Trophoblast cell (in vitro differentiated cells and primary cell): ENCODE measurements around the gene GNAO1.

ENCODE experiments used
- DNase-seq, 2 donors: peaks; one replicate each; pipeline ENCODE4 v3.0.0-alpha.2; 2016
- H2AFZ ChIP-seq: 2 replicates; pipeline ENCODE4 v1.6.1; 2013; ENCODE audit warnings: low read length, moderate library complexity, mild to moderate bottlenecking; ENCODE audit not compliant: insufficient read depth, poor library complexity
- H2AK5ac ChIP-seq: 2 replicates; pipeline ENCODE4 v1.6.1; 2013; ENCODE audit warnings: mild to moderate bottlenecking, low read length
- H2BK120ac ChIP-seq: 2 replicates; pipeline ENCODE4 v1.6.1; 2013; ENCODE audit warnings: low read length, mild to moderate bottlenecking, moderate library complexity; ENCODE audit not compliant: insufficient read depth, poor library complexity
- H2BK12ac ChIP-seq: 2 replicates; pipeline ENCODE4 v1.6.1; 2013; ENCODE audit warnings: mild to moderate bottlenecking, low read length, moderate library complexity
- H2BK5ac ChIP-seq: 2 replicates; pipeline ENCODE4 v1.6.1; 2013; ENCODE audit warnings: low read length, low read depth, moderate library complexity, mild to moderate bottlenecking; ENCODE audit not compliant: poor library complexity
- H3K14ac ChIP-seq: 2 replicates; pipeline ENCODE4 v1.6.1; 2013; ENCODE audit warnings: mild to moderate bottlenecking, low read length
- H3K18ac ChIP-seq: 2 replicates; pipeline ENCODE4 v1.6.1; 2013; ENCODE audit warnings: mild to moderate bottlenecking, low read length
- H3K23ac ChIP-seq: 2 replicates; pipeline ENCODE4 v1.6.1; 2013; ENCODE audit warnings: low read length
- H3K27ac ChIP-seq: 2 replicates; pipeline ENCODE4 v1.5.1; 2013; ENCODE audit warnings: low read depth, mild to moderate bottlenecking, inconsistent platforms, low read length, moderate library complexity
- H3K27me3 ChIP-seq: 2 replicates; pipeline ENCODE4 v1.6.1; 2013; ENCODE audit warnings: inconsistent platforms, mild to moderate bottlenecking, low read length, moderate library complexity; ENCODE audit not compliant: insufficient read depth
- H3K36me3 ChIP-seq, 2 experiments: 1 replicate in 1 of 2; 2 replicates in 1 of 2; pipeline ENCODE4 v1.6.1; 2013; ENCODE audit warnings: low read length in 2 of 2, mild to moderate bottlenecking in 2 of 2, moderate library complexity in 1 of 2; ENCODE audit not compliant: insufficient read depth in 2 of 2, control insufficient read depth in 1 of 2
- H3K4ac ChIP-seq: 2 replicates; pipeline ENCODE4 v1.6.1; 2013; ENCODE audit warnings: low read depth, mild to moderate bottlenecking, low read length, moderate library complexity
- H3K4me1 ChIP-seq, 2 experiments: 1 replicate in 1 of 2; 2 replicates in 1 of 2; pipeline ENCODE4 v1.6.1; 2013; ENCODE audit warnings: low read length in 2 of 2, mild to moderate bottlenecking in 2 of 2, moderate library complexity in 1 of 2; ENCODE audit not compliant: insufficient read depth in 2 of 2, control insufficient read depth in 1 of 2
- H3K4me2 ChIP-seq: 2 replicates; pipeline ENCODE4 v1.6.1; 2013; ENCODE audit warnings: inconsistent platforms, mild to moderate bottlenecking, low read length, moderate library complexity
- H3K4me3 ChIP-seq: 2 replicates; pipeline ENCODE4 v1.5.1; 2013; ENCODE audit warnings: mild to moderate bottlenecking, low read depth, low read length, inconsistent platforms
- H3K79me1 ChIP-seq: one replicate; pipeline ENCODE4 v1.6.1; 2013; ENCODE audit warnings: low read length
- H3K79me2 ChIP-seq: 2 replicates; pipeline ENCODE4 v1.6.1; 2013; ENCODE audit warnings: low read length, mild to moderate bottlenecking; ENCODE audit not compliant: control insufficient read depth, insufficient read depth, poor library complexity
- H3K9ac ChIP-seq: 2 replicates; pipeline ENCODE4 v1.6.1; 2013; ENCODE audit warnings: mild to moderate bottlenecking, low read length
- H3K9me3 ChIP-seq: 2 replicates; pipeline ENCODE4 v1.6.1; 2013; ENCODE audit warnings: low read depth, mild to moderate bottlenecking, control low read depth, inconsistent platforms, low read length; ENCODE audit not compliant: insufficient read depth
- H4K12ac ChIP-seq: 2 replicates; pipeline ENCODE4 v1.6.1; 2013; ENCODE audit warnings: low read depth, mild to moderate bottlenecking, low read length, moderate library complexity
- H4K8ac ChIP-seq: 2 replicates; pipeline ENCODE4 v1.6.1; 2013; ENCODE audit warnings: low read depth, mild to moderate bottlenecking, low read length, moderate library complexity
- H4K91ac ChIP-seq: one replicate; pipeline ENCODE4 v1.6.1; 2013; ENCODE audit warnings: low read depth, mild to moderate bottlenecking, low read length, moderate library complexity
- WGBS: extraction: QIAGEN DNeasy Blood & Tissue Kit; methylation state at CpG from one replicate; pipeline ENCODE4 v1.1.7; 2013; ENCODE audit warnings: missing lambda C conversion rate; ENCODE audit not compliant: insufficient read length, insufficient coverage; ENCODE audit errors: extremely low coverage; 5-methylcytosine and 5-hydroxymethylcytosine counted together

The GNAO1 gene

DNA sequence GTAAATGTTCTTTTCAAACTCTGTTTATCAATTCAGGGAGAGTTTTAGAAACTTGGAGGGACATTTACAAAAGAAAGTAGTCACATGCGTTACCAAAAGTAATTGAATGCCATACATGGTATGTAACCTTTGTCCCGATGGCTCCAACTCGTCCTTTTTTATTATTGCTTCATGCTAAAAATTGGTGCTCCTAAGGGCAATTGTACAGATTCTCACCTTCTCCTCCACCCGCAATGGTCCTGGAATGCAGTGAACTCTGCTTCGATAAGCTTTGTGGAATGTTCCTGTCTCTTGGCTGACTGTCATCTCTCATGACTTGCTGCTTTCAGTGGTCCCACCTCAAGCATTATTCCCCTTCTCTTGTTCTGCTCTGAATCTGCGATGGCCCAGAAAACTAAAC is 20.9 kb downstream of the GNAO1 start:
- no peak overlapping the region for H3K23ac ChIP-seq
- H3K9me3 ChIP-seq: no peaks in the 10 kb centered on the region
- no peaks in the 10 kb centered on the region for H3K79me2 ChIP-seq
- H3K18ac ChIP-seq: no peak overlapping the region
- no peak overlapping the region for H3K4me3 ChIP-seq
- no peaks in the 10 kb centered on the region for H3K79me1 ChIP-seq
- H3K4ac ChIP-seq: no peak overlapping the region
- H4K8ac ChIP-seq: no peak overlapping the region
- peak; percentile 55 to 87 for DNase-seq
- peak overlapping the region; percentile 8 for H3K4me2 ChIP-seq
- no peak overlapping the region for H4K91ac ChIP-seq
- no peak overlapping the region for H4K12ac ChIP-seq
- no peak overlapping the region for H2BK5ac ChIP-seq
- no peak overlapping the region for H2BK120ac ChIP-seq
- H2AFZ ChIP-seq: no peak overlapping the region
- no peak overlapping the region for H2BK12ac ChIP-seq
- H3K9ac ChIP-seq: no peak overlapping the region
- peaks cover 8 to 14% of the 10 kb centered on the region in 2 experiments for H3K4me1 ChIP-seq
- WGBS: no CpG with 5 or more reads among the region's 6 CpGs
- H3K27ac ChIP-seq: no peak overlapping the region
- H3K36me3 ChIP-seq: no peaks in the 10 kb centered on the region
- no peaks in the 10 kb centered on the region for H3K27me3 ChIP-seq
- H2AK5ac ChIP-seq: no peak overlapping the region
- H3K14ac ChIP-seq: no peak overlapping the region

DNA sequence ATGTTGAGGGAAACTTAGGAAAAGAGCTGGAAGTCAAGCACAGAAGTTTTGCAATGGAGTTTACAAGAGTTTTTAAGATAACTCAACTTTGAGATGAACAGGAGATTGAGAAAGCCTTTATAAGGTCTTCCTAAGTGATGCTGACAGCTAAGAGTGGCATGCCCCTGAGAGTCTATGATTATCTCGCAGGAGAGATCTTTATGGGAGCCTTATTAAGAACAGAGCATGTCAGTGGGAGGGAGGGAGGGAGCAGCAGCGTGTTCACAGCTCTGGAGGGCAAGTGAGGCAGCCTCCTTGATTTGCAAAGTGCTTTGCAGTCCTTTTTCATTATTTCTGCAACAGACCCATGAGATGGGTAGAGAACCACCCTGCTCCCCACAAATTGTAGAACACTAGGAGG is 30.7 kb downstream of the GNAO1 start:
- no CpG with 5 or more reads among the region's 2 CpGs for WGBS
- Histone ChIP-seq H3K9ac (no peak overlapping the region), H3K4me1 (peaks cover 0 to 2% of the 10 kb centered on the region in 2 experiments), H3K9me3 (peaks cover 3% of the 10 kb centered on the region), H2BK12ac (no peak overlapping the region), H3K18ac (no peak overlapping the region), H3K4me3 (no peak overlapping the region), H3K14ac (no peak overlapping the region), H3K79me2 (no peaks in the 10 kb centered on the region), H2BK120ac (no peak overlapping the region), H3K27ac (no peak overlapping the region), H3K23ac (no peak overlapping the region), H3K4ac (no peak overlapping the region), H4K91ac (no peak overlapping the region), H4K12ac (no peak overlapping the region), H2BK5ac (no peak overlapping the region), H3K4me2 (no peak overlapping the region), H2AK5ac (no peak overlapping the region), H3K36me3 (no peaks in the 10 kb centered on the region), H3K27me3 (no peaks in the 10 kb centered on the region), H4K8ac (no peak overlapping the region), H2AFZ (no peak overlapping the region), H3K79me1 (no peaks in the 10 kb centered on the region)
- no peak for DNase-seq

DNA sequence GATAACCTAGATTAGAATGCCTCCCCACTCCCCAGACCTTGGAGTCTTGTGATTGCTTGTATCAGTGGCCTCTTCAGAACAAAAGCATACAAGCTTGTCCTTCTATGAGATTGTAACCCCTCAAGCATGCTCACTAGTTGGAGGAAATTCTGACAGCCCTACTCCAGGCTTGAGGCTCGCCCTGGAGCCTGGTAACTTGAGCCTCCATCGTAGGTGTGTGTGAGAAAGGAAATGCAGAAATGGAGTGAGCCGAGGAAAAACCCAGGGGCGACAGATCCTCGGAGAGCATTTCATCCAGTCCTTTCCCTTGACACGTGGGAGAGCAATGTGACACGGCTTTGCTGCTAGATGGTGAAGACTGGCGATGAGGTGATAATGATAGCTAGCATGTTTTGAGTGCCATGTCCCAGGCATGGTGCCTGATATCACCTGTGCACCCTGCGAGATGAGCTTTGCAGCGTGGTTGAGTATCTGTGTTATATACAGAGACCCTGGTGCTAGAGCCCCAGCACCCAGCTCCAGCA is 31.2 kb downstream of the GNAO1 start:
- H3K4ac ChIP-seq: no peak overlapping the region
- H3K14ac ChIP-seq: no peak overlapping the region
- no peak overlapping the region for H3K9ac ChIP-seq
- H3K27ac ChIP-seq: no peak overlapping the region
- H3K23ac ChIP-seq: no peak overlapping the region
- H3K79me1 ChIP-seq: no peaks in the 10 kb centered on the region
- no peaks in the 10 kb centered on the region for H3K36me3 ChIP-seq
- H3K4me2 ChIP-seq: no peak overlapping the region
- no peaks in the 10 kb centered on the region for H3K79me2 ChIP-seq
- no peak overlapping the region for H2AK5ac ChIP-seq
- no CpG with 5 or more reads among the region's 10 CpGs for WGBS
- H3K27me3 ChIP-seq: no peaks in the 10 kb centered on the region
- H2BK120ac ChIP-seq: no peak overlapping the region
- H3K4me1 ChIP-seq: peaks cover 0 to 2% of the 10 kb centered on the region in 2 experiments
- H3K9me3 ChIP-seq: peaks cover 3% of the 10 kb centered on the region
- H4K91ac ChIP-seq: no peak overlapping the region
- no peak overlapping the region for H2BK12ac ChIP-seq
- no peak overlapping the region for H2AFZ ChIP-seq
- no peak overlapping the region for H2BK5ac ChIP-seq
- no peak overlapping the region for H4K12ac ChIP-seq
- no peak overlapping the region for H3K18ac ChIP-seq
- no peak for DNase-seq
- no peak overlapping the region for H3K4me3 ChIP-seq
- H4K8ac ChIP-seq: no peak overlapping the region

DNA sequence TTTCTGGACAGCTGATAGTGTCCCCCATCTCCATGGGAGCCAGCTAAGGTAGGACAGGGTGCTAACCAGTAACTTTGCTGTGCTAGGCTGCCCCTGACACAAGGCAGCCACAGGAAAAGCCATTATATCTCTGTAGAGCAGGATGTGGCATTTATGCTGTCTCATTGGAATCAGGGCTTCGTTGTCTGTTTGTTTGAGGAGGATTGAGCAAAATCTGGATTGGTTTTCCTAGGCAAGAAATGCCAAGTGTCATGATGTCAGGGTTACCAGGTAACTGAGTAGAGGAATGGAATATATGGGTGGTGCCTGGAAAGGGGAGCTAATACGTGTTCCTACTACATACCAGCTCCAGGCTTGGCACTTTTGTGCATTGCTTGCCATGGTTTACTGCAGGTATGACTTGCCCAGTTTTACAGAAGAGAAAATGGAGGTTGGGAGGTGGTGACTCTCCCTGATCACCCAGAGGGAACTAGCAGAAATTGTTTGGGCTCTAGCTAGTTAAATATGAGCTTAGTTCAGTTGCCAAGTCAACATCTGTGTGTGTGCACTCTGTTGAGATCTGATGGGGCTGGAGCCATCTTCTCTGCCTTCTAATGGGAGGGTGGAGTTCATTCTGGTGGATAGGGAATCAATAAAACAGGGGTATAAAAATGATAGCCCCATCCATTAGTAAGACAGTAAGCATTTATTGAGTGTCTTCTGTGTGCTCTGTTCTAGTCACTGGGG is 33.9 kb downstream of the GNAO1 start:
- Histone ChIP-seq H3K9ac (no peak overlapping the region), H2AK5ac (no peak overlapping the region), H4K8ac (no peak overlapping the region), H4K91ac (no peak overlapping the region), H3K79me1 (no peaks in the 10 kb centered on the region), H3K4ac (no peak overlapping the region), H2BK5ac (no peak overlapping the region), H3K23ac (no peak overlapping the region), H2BK12ac (no peak overlapping the region), H3K4me1 (peaks cover 0 to 2% of the 10 kb centered on the region in 2 experiments), H2AFZ (no peak overlapping the region), H3K18ac (no peak overlapping the region), H4K12ac (no peak overlapping the region), H3K79me2 (no peaks in the 10 kb centered on the region), H3K36me3 (no peaks in the 10 kb centered on the region), H3K4me2 (no peak overlapping the region), H3K4me3 (no peak overlapping the region), H3K27ac (no peak overlapping the region), H3K27me3 (no peaks in the 10 kb centered on the region), H3K9me3 (no peaks in the 10 kb centered on the region), H3K14ac (no peak overlapping the region), H2BK120ac (no peak overlapping the region)
- no peak for DNase-seq
- no CpG with 5 or more reads among the region's 2 CpGs for WGBS
